ENCODE data around the gene EHD4.

EHD4 gene

DNA sequence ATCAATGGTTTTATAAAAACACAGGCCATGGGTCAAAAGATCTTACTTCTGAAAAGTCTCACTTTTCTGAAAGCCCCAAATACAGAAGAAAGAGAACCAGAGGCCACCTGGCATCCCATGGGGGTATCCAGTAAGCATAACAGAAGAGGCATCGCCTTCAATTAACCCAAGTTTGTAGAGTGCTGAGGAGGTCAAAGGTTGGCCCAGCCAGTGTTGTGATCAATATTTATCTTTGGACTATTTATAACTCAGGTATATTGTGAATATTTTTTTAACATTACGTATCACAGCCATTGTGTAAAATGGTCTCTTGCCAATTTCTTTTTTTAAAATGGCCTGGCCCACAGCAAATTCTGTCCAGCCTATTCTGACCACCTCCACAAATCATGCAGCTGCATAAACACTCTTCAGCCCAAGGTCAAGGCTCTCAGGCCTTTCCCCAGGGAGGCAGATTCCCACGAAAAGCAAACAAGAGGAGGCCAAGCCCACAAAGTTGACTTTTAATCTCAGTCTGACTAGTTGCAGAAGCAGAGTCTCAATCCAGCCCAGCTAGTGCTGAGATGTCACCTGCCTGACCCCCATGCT lies 52.3 kb downstream of the EHD4 start:
- no peak for DNase-seq (ENCODE audit: low read depth in 2 of 2)

- no peak for DNase-seq (ENCODE audit: low read depth in 2 of 2)
Measured at GRCh38 chr15:41919201-41919820, 53.0 kb downstream of the EHD4 start.

DNA sequence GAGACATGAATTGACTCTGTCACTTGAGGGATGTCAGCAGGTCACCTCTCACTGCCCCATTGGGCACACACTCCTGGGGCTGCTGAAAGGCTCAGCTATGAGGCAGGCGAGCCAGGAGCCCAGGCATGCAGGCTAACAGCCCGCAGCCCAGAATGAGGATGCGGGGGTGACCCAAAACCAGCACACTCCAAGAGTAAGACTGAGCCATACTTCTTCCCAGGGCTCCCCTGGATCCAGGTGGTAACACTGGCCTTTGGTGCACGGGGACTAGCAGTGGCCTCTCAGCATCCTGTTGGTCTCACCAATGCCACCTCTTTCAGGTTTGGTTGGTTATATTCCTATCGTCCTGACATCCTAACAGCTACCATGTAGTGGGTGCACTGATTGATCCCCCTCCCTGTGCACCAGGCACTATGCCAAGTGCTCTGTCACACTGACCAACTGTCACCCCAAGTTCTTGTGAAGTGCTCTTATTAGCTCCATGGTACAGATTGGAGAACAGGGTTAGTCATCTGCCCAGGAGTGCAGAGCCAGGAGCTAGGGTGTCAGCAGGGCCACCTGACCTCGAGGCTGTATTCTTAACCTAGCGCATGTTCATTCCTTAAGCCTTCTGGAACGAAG lies 53.7 kb downstream of the EHD4 start:
- DNase-seq (ENCODE audit: low read depth in 2 of 2): no peak

DNA sequence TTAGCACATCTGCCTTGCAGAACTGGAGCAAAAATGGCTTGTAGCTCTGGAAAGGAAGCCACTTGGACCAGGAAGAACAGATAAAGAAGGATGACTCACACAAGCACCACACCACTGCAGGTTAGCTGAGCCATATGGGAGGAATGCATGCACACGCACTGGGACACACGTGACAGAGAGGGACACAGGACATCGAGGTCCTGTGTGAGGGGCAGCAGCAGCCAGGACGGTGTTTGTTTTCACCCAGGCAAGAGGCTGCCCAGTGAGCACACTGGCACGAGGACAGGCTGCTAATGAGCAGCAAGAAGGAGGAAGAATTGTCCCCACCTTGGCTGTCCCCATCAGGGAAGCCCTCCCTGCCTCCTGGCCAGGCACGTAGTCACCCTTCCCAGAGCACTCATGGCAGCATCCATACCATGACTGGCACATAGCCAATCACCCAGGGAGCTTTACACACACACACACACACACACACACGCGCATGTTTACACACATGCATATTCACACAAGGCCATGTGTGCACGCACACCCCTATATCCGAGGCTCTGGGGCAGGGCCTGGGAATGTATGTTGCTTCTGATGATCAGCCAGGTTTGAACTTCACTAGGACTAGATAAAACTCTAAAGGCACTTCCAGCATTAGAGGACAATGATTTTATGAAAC lies 54.5 kb downstream of the EHD4 start:
- no peak for DNase-seq (ENCODE audit: low read depth in 2 of 2)

DNA sequence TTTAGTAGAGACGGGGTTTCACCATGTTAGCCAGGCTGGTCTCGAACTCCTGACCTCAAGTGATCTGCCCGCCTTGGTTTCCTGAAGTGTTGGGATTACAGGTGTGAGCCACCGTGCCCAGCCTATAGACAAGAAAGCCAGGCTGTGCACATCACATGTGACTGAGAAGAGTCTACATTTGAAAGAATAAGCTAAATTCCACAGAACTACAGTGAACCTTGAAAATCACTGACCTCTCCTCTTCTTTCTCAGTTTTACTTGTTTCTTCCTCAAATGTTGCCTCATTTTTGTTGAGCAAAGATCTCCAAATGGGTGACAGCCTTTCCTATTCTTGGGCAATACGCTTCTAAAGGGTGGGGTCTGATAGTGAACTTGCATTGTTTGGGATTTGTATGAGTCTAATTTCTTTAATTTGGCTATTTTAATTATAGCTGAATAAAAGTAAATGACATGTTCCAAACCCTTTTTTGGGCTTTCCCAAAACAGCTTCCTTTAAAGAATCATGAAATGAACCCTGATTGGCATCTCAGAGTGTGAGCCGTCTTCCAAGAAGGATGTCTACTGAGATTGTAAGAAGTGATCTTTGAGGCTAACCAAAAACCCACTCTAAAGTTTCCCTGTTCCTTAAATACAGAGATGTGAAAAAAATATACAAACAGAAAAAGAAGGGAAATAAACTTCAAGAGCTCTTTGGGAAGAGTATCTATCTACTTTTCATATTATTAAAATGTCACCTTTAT lies 56.9 kb downstream of the EHD4 start:
- DNase-seq (ENCODE audit: low read depth in 2 of 2): no peak

- no peak for DNase-seq (ENCODE audit: low read depth in 2 of 2)
Measured at GRCh38 chr15:41914411-41914810, 57.9 kb downstream of the EHD4 start.

DNA sequence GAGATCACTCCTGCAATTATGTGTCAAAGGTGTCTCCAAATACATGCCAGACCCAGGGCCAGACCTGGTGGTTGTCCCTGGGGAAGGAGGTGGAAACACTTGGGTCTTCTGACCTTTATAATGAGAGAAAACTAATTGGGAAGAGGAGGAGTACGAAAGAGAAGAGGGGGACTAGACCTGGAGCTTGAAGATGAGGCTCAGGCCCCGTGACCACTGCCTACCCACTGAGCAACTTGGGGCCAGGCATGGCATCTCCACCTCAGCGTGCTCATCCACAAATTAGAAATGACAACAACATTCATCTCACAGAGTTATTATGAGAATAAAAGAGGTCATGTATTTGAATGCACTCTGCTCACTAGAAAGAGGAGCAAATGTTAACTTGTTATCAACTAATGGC lies 59.1 kb downstream of the EHD4 start:
- DNase-seq (ENCODE audit: low read depth in 2 of 2): no peak

- no peak for DNase-seq (ENCODE audit: low read depth in 2 of 2)
Measured at GRCh38 chr15:41911691-41912345, 60.5 kb downstream of the EHD4 start.

GRCh38 chr15:41908736-41909461 lies 63.5 kb downstream of the EHD4 start:
- DNase-seq (ENCODE audit: low read depth in 2 of 2): no peak

GRCh38 chr15:41907141-41907540 lies 65.2 kb downstream of the EHD4 start:
- DNase-seq (ENCODE audit: low read depth in 2 of 2): no peak

DNA sequence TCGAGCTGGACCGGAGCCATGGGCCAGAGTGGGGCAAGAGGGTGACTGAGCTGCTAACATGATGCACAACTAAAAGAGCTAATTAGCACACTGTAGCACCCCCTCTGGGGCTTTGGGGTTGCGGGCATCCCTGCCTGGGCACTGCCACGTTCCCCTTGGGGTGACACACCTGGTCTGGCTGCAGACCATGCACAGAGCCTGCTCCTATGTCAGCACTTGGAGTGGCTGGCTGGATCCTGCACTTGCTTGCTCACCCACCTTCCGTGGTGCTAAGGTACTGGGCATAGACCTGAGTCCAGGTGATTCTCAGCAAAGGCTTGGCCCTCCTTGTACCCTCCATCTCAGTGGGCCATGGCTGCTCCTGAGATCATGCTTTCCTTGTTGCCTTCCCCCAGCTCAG lies 65.7 kb downstream of the EHD4 start:
- DNase-seq (ENCODE audit: low read depth in 2 of 2): no peak

- DNase-seq (ENCODE audit: low read depth in 2 of 2): no peak
Measured at GRCh38 chr15:41905036-41905793, 67.1 kb downstream of the EHD4 start.

DNA sequence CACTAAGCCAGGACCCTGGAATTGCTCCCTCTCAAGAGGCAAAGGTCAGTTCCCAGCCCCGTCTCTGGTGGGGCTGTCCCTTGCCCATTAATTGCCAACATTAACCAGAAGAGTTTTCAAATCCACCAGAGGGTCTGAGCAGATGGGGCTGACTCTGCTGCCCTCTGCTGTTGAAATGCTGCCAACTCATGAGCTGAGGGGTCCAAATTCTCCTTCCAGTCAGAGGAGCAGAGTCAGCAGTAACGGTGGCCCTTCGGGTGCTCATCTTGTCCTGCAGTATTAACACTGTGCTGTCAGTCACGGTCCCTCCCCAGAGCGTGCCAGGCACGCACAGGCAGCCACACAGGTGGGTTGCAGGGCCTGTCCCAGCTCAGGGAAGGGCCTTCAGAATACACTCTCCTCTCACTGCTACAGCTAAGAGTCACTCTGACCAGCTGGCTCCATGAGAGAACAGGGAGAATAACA lies 67.8 kb downstream of the EHD4 start:
- DNase-seq (ENCODE audit: low read depth in 2 of 2): peak; percentile 46

DNA sequence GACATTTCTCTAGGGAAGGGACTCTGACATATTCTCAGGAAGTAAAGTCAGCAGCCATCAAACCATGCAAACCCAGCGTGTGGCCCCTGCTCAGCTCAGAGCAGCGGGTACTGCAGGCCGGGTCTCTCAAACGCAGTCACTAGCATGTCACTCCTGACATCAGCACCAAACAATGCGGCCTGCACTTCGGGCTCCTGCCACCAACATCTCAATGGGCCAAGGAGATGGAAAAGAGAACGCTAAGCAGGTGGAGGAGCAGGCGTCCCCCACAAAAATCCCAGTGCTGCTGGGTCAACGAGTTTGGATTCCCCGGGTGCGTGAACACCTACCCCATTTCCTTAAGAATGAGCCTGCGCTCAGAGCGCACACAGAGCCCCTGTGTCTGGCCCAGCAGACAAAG lies 68.6 kb downstream of the EHD4 start:
- DNase-seq (ENCODE audit: low read depth in 2 of 2): no peak

- DNase-seq (ENCODE audit: low read depth in 2 of 2): no peak
Measured at GRCh38 chr15:41901431-41901830, 70.9 kb downstream of the EHD4 start.

DNA sequence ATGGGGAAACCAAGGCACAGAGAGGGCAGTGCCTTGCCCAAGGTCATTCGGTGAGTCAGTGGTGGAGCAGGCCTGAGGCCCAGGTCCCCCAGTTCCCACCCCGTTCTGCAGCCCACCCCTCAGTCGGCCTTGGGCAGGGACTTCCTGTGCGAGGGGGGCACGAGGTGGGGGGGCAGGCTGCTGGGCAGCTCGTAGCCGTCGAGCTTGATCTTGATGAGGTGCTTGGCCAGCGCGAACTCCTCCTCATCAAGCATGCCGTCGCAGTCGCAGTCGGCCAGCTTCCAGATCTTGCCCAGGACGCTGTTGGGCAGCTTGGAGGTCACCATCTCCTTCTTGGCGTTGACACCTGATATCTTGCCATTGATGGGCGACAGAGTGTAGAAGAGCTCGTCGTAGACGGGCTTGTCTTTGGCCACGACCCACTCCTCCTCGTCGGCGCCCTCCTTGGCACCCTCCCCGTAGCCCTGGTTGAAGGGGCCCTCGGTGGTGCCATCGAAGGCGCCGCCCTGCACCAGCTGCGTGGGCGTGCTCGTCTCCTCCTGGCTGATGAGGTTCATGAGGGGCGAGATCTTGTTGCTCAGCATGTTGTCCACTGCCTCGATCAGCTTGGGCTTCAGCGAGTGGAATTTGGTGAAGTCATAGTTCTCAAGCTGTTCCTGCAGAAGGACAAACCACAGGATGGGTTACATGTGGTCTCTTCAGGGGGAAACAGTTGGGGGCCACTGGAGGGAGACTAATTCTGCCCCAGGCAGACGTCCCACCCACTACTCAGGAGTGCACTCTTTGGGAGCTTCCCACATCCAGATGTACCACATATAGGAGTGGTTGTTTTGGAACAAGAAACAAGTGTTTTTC lies 71.6 kb downstream of the EHD4 start:
- DNase-seq (ENCODE audit: low read depth in 2 of 2): no peak

DNA sequence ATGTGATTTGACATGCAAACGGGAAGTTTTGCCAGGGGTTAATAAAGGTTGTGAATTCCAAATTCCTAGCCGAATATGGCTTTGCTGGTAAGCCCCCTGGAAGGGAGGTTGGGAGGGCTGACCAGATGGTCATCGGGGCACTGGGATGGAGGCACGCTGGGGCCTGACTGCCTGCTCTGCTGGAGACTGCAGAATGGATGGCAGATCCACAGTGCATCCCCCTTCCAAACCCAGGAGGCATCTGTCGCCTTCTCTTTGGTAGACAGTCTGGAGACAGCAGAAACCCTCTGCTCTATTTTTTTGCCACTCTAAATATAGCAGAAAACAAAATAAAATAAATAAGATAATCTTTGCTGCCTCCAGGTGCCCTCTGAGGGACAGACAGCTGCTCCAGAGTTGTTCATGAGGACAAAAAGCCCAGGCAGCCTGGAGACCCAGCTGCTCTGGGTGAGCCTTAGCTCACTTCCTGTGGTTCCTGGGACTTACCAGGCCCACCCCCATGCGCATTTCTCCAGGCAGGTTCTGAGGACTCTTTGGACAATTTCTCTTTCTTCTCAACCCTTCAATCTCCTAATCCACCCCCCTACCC lies 72.4 kb downstream of the EHD4 start:
- DNase-seq (ENCODE audit: low read depth in 2 of 2): no peak

- no peak for DNase-seq (ENCODE audit: low read depth in 2 of 2)
Measured at GRCh38 chr15:41897363-41897799, 75.0 kb downstream of the EHD4 start.

GRCh38 chr15:41896566-41896965 lies 75.8 kb downstream of the EHD4 start:
- DNase-seq (ENCODE audit: low read depth in 2 of 2): no peak

Data from stimulated activated CD4-positive, alpha-beta T cell treated with anti-CD3 and anti-CD28 coated beads, Interleukin-1b, Interleukin-23, amount 100 ng/mL, for 1 hour (primary cell).